ENCODE measurements around the gene SAYSD1. TPM values are rescaled to one million over a fixed set of nuclear protein-coding genes. Genes with fewer than 3 reads are reported as not detected.

SAYSD1 gene
- total and polyA plus RNA-seq, 2 experiments from 2014 or later, result 8.2 to 10.0 TPM

GRCh38 chr6:39084506-39084905 lies 30.5 kb downstream of the SAYSD1 start:
- H3K36me3 Mint-ChIP-seq (ENCODE audit: low read depth), result no peaks in the 10 kb centered on the region; the same call in 2 of the 3 replicates
- H3K4me1 Mint-ChIP-seq, result peaks cover 42% of the 10 kb centered on the region
- TF ChIP-seq ETS1 (IDR thresholded peaks at IDR 0.05) (no peak), NANOG (IDR thresholded peaks at IDR 0.05; ENCODE audit: borderline replicate concordance) (no peak), CREB1 (CRISPR knock-in tag; IDR thresholded peaks at IDR 0.05; ENCODE audit: low read depth) (no peak), REST (IDR thresholded peaks at IDR 0.05; ENCODE audit: unreplicated experiment) (no peak)
- H3K9me3 Mint-ChIP-seq, result no peaks in the 10 kb centered on the region
- no peak overlapping the region for H2AFZ ChIP-seq
- H4K20me1 ChIP-seq (replicated peaks; ENCODE audit: insufficient read depth), result no peaks in the 10 kb centered on the region
- H3K27ac ChIP-seq (ENCODE audit: low read depth), result no peak overlapping the region
- H3K79me2 ChIP-seq (replicated peaks; ENCODE audit: insufficient read depth), result no peaks in the 10 kb centered on the region
- H3K4me3 ChIP-seq, result no peak overlapping the region
- no peak for ATAC-seq
- no peaks in the 10 kb centered on the region for H3K27me3 ChIP-seq (ENCODE audit: insufficient read depth)
- H3K4me3 Mint-ChIP-seq, result no peak overlapping the region
- peaks cover 13% of the 10 kb centered on the region for H3K27me3 Mint-ChIP-seq (ENCODE audit: insufficient read depth, low read depth, poor library complexity)
- H3K27ac Mint-ChIP-seq, result no peak overlapping the region
- H3K4me2 ChIP-seq, result no peak overlapping the region
- H3K36me3 ChIP-seq (ENCODE audit: insufficient read depth), result no peaks in the 10 kb centered on the region
- DNase-seq (ENCODE audit: low spot score), result no peak
- H3F3A ChIP-seq (replicated peaks; ENCODE audit: low read depth), result no peaks in the 10 kb centered on the region
- H3K9me2 ChIP-seq (ENCODE audit: insufficient read depth), result no peaks in the 10 kb centered on the region
- H3K4me1 ChIP-seq (ENCODE audit: insufficient read depth), result no peaks in the 10 kb centered on the region; the same call in none of the 2 replicates

GRCh38 chr6:39083231-39083634 lies 31.8 kb downstream of the SAYSD1 start:
- Histone ChIP-seq H3F3A (replicated peaks; ENCODE audit: low read depth) (no peaks in the 10 kb centered on the region), H3K9me2 (ENCODE audit: insufficient read depth) (no peaks in the 10 kb centered on the region), H3K27ac (ENCODE audit: low read depth) (no peak overlapping the region), H3K4me3 (no peak overlapping the region), H2AFZ (no peak overlapping the region), H3K4me1 (ENCODE audit: insufficient read depth) (no peaks in the 10 kb centered on the region; the same call in 1 of the 2 replicates), H3K36me3 (ENCODE audit: insufficient read depth) (no peaks in the 10 kb centered on the region), H3K4me2 (no peak overlapping the region), H3K27me3 (ENCODE audit: insufficient read depth) (no peaks in the 10 kb centered on the region), H4K20me1 (replicated peaks; ENCODE audit: insufficient read depth) (no peaks in the 10 kb centered on the region), H3K79me2 (replicated peaks; ENCODE audit: insufficient read depth) (no peaks in the 10 kb centered on the region)
- Mint-ChIP-seq H3K4me1 (peaks cover 31% of the 10 kb centered on the region), H3K36me3 (ENCODE audit: low read depth) (no peaks in the 10 kb centered on the region; the same call in 2 of the 3 replicates), H3K9me3 (no peaks in the 10 kb centered on the region), H3K4me3 (no peak overlapping the region), H3K27ac (no peak overlapping the region), H3K27me3 (ENCODE audit: insufficient read depth, low read depth, poor library complexity) (peaks cover 11% of the 10 kb centered on the region)
- DNase-seq (ENCODE audit: low spot score) (no peak), ATAC-seq (no peak)
- no peak for TF ChIP-seq CREB1 (CRISPR knock-in tag; IDR thresholded peaks at IDR 0.05; ENCODE audit: low read depth)
- TF ChIP-seq STAT1 (IDR thresholded peaks at IDR 0.05; ENCODE audit: unreplicated experiment), result no peak
- no peak for TF ChIP-seq JUNB (IDR thresholded peaks at IDR 0.05; ENCODE audit: unreplicated experiment)
- no peak for TF ChIP-seq REST (IDR thresholded peaks at IDR 0.05; ENCODE audit: unreplicated experiment)
- no peak for TF ChIP-seq EZH2phosphoT487 (IDR thresholded peaks at IDR 0.05; ENCODE audit: unreplicated experiment)
- TF ChIP-seq EZH2 (IDR thresholded peaks at IDR 0.05; ENCODE audit: low read depth, unreplicated experiment), result no peak
- no peak for TF ChIP-seq NANOG (IDR thresholded peaks at IDR 0.05; ENCODE audit: borderline replicate concordance)
